Skin of body (tissue), 3 donors: Measurements from ENCODE around the gene TRIM64. TPM values are rescaled to one million over a fixed set of nuclear protein-coding genes. Genes with fewer than 3 reads are reported as not detected.
"Not testable (repeated sequence)": the region's sequence is repeated elsewhere in the genome, so short reads cannot be mapped to it uniquely, and the experiment has no call there.

Experiments
- DNase-seq: peaks from one replicate; lab custom pipeline; 2025; lab: John Stamatoyannopoulos, UW
- small RNA-seq: library from RNA; depleted of rRNA; stranded (forward); fragments of <200 nt; gene quantifications from one replicate; pipeline ENCODE3, GENCODE V24; 2014; ENCODE audit warnings: low replicate concordance
- total RNA-seq: library from RNA; depleted of rRNA; stranded (reverse); fragments of >200 nt; gene quantifications from one replicate; pipeline ENCODE4 v1.2.3, GENCODE V29; 2014

Gene TRIM64
- total RNA-seq = not detected

DNA sequence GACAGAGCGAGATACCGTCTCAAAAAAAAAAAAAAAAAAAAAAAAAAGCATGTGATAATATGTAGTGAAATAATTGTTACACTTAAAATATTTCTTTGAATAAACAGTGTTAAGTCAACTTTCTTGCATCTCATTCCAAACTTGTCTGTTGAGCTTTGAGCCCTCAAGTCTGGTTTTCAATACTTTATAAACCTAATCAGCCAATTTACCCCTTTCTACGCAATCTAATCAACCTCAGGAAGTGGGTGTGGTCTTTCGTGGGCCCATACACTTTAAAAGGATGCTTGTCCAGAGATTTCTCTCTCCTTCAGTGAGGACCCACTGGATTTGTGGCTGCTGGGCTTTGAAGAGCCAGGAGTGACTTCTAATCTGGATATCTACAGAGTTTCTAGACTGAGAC lies at the start of gene TRIM64:
TSS of gene TRIM64 (plus strand) at position 301 of the 400 bp plus-strand sequence. CDS start 2,467 bp downstream, outside the sequence.
- not testable (repeated sequence) for DNase-seq

GRCh38 chr11:89922195-89922660 lies 43.6 kb upstream of the TRIM64 start, which contains the start of gene TRIM49D1:
TRIM49D1 (minus strand) TSS chr11:89922245; CDS start chr11:89917710, 4,535 bp downstream.
- no peak for DNase-seq

- DNase-seq = not testable (repeated sequence)
Measured at GRCh38 chr11:89923764-89924163, 42.1 kb upstream of the TRIM64 start, which contains the start of gene TRIM49D2. TRIM49D2 (plus strand) TSS chr11:89924064; CDS start chr11:89926762, 2,698 bp downstream.

DNA sequence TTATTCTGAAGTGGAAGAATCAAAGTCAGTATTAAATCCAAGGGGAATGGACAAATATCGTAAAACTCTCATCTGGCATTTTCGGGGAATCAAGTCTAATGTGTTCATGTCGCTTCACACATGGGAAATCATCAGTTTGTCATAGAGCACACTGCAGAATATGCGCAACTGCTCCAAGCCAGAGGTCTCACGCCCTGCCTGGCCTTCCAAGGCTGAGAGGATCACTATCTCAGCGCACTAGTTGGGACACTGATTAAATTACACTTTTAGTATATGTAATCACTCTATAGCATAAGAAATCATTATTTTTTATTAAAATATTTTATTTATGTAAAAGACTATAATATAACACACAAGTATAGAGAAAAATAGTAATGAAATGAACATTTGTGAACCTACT lies 5.0 kb upstream of the TRIM64 start:
- not testable (repeated sequence) for DNase-seq

Small RNAs within 50 kb of the gene (small RNA-seq; reads per million reads assigned to genes)
- gene AP004607.1 = not detected

Other genes starting within 250 kb of the TRIM64 start
- not detected for gene TRIM49, start 157.5 kb upstream of the TRIM64 start, total RNA-seq
- gene TRIM64B, start 87.5 kb upstream of the TRIM64 start, total RNA-seq = not detected
- not detected for gene TRIM49D1, start 43.8 kb upstream of the TRIM64 start, total RNA-seq
- not detected for gene TRIM49D2, start 42.0 kb upstream of the TRIM64 start, total RNA-seq
- gene TRIM49C, start 65.1 kb downstream of the TRIM64 start, total RNA-seq = not detected
- not detected for gene UBTFL1, start 119.9 kb downstream of the TRIM64 start, total RNA-seq
- gene NAALAD2, start 168.6 kb downstream of the TRIM64 start, total RNA-seq = 11.4 TPM